ENCODE data around the gene C5AR2.
"Not testable (repeated sequence)": the region's sequence is repeated elsewhere in the genome, so short reads cannot be mapped to it uniquely, and the experiment has no call there.

The C5AR2 gene

DNA sequence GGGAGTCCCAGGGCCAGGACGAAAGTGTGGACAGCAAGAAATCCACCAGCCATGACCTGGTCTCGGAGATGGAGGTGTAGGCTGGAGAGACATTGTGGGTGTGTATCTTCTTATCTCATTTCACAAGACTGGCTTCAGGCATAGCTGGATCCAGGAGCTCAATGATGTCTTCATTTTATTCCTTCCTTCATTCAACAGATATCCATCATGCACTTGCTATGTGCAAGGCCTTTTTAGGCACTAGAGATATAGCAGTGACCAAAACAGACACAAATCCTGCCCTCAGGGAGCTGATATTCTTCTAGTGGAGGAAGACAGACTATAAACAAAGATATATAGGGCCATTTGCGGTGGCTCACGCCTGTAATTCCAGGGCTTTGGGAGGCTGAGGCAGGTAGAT is 9.8 kb downstream of the C5AR2 start:
- no peak overlapping the region for H3K27ac ChIP-seq
- TF ChIP-seq ZFX (IDR thresholded peaks at IDR 0.05) = no peak
- TF ChIP-seq, protein P1, sequence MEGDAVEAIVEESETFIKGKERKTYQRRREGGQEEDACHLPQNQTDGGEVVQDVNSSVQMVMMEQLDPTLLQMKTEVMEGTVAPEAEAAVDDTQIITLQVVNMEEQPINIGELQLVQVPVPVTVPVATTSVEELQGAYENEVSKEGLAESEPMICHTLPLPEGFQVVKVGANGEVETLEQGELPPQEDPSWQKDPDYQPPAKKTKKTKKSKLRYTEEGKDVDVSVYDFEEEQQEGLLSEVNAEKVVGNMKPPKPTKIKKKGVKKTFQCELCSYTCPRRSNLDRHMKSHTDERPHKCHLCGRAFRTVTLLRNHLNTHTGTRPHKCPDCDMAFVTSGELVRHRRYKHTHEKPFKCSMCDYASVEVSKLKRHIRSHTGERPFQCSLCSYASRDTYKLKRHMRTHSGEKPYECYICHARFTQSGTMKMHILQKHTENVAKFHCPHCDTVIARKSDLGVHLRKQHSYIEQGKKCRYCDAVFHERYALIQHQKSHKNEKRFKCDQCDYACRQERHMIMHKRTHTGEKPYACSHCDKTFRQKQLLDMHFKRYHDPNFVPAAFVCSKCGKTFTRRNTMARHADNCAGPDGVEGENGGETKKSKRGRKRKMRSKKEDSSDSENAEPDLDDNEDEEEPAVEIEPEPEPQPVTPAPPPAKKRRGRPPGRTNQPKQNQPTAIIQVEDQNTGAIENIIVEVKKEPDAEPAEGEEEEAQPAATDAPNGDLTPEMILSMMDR (conservative IDR thresholded peaks at IDR 0.05) = no peak

DNA sequence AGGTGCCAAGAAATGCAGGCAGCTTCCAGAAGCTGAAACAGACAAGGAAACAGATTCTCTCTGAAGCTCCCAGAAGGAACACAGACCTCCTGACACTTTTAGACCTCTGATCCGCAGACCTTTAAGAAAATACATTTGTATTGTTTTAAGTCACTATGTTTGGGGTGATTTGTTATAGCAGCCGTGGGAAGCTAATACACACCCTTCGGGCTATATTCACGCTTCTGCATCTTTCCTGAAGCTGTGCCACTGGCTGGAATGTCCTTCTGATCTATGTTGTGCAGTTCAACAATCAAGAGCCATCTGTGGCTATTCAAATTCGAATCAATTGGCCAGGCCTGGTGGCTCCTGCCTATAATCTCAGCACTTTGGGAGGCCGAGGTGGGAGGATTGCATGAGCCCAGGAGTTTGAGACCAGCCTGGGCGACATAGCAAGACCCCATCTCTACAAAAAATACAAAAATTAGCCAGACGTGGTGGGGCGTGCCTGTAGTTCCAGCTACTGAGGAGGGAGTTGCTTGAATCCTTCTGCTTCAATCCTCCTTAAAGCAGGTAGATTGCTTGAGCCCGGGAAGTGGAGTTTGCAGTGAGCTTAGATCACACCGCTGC is 11.3 kb downstream of the C5AR2 start:
- H3K27ac ChIP-seq = no peak overlapping the region
- no peak for TF ChIP-seq ZFX (IDR thresholded peaks at IDR 0.05)
- TF ChIP-seq, protein P1 (conservative IDR thresholded peaks at IDR 0.05) = no peak

DNA sequence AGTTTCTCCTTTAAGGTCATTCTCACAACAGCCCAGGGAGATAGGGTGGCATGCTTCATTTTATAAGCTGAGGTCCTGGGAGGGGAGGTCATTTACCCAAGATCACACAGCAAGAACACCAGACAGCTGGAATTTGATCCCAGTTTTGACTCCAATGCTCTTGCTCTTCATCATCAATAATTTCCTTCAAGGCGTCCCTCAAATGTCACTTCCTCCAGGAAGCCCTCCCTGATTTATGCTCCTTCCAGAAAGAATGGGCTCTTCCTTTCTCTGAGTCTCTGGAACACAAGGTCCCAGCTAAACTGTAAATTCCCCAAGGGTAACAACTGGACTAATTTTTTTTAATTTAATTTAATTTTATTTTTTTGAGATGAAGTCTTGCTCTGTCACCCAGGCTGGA is 12.4 kb downstream of the C5AR2 start:
- no peak for TF ChIP-seq ZFX (IDR thresholded peaks at IDR 0.05)
- TF ChIP-seq, protein P1 (conservative IDR thresholded peaks at IDR 0.05) = no peak
- no peak overlapping the region for H3K27ac ChIP-seq

DNA sequence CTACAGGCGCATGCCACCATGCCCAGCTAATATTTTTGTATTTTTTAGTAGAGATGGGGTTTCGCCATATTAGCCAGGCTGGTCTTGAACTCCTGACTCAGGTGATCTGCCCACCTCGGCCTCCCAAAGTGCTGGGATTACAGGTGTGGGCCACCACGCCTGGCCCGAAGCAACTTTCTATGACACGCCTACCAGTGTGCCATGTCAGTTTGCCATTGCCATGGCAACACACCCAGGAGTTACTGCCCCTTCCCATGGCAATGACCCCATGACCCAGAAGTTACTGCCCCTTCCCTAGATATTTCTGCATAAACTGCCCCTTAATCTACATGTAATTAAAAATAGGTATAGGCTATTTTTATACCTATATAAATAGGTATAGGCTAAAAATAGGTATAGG is 14.0 kb downstream of the C5AR2 start:
- not testable (repeated sequence) for H3K27ac ChIP-seq

DNA sequence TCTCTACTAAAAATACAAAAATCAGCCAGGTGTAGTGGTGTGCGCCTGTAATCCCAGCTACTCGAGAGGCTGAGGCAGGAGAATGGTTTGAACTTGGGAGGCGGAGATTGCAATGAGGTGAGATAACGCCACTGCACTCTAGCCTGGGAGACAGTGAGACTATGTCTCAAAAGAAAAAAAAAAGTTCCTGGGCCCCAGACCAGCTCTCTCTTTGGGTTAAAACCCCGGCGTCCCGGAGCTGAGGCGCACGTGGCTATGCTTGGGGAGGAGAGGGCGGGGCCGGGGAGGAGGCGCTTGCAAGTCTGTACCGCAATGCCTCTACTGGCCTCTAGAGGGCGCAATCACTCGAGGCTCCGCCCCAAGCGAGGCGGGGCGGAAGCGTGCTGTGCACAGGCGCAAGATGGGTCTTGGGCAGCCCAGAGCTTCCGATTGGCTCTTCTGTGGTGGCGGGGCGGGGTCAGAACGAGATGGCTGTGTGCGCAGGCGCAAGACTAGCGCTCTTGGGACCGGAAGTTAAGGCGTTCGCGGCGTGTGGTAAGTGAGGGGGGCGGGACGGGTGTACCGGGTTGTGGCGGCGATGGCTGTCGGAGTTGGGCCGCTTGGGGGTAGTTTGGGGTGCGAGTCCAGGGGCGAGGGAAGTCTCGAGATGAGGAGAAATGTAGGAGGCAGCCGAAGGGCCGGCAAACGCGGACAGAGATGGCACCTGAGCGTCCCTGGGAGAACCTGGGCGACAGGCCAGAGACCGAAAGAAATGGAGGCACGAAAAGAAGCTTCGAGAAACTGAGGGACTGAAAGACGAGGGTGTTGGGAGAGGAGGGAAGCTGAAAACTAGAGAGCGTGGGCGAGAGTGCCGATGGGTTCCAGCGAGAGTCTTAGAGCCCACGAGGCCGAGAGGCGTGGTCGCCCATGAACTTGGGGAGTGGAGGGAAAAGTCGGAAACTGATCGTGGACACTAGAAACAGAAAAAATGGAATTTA is 17.1 kb downstream of the C5AR2 start, which contains the start of gene DHX34:
TSS of gene DHX34 (plus strand) at position 497 of the 977 bp plus-strand sequence. CDS start 3,716 bp downstream, outside the sequence.
- peak within 1 kb of the TSS; percentile 82 for H3K27ac ChIP-seq
- TF ChIP-seq, protein P1 (conservative IDR thresholded peaks at IDR 0.05) = peak; percentile 90
- TF ChIP-seq ZFX (IDR thresholded peaks at IDR 0.05) = no peak

DNA sequence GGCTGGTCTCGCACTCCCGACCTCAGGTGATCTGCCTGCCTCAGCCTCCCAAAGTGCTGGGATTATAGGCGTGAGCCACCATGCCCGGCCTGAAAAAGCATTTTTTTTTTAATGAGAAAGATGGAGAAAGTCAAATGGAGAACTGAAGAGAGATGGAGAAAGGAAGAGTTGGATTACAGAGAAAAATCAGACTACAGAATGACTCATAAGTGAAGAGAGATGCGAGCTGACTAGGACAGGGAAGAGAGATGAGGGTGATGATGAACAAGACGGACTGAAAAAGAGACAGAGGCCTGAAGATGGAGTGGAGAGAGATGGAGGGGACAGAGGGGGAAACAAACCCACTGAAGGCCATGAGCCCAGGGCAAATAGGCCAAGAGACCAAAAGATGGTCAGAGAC is 18.7 kb downstream of the C5AR2 start:
- TF ChIP-seq, protein P1 (conservative IDR thresholded peaks at IDR 0.05) = no peak
- TF ChIP-seq ZFX (IDR thresholded peaks at IDR 0.05) = no peak
- no peak overlapping the region for H3K27ac ChIP-seq

DNA sequence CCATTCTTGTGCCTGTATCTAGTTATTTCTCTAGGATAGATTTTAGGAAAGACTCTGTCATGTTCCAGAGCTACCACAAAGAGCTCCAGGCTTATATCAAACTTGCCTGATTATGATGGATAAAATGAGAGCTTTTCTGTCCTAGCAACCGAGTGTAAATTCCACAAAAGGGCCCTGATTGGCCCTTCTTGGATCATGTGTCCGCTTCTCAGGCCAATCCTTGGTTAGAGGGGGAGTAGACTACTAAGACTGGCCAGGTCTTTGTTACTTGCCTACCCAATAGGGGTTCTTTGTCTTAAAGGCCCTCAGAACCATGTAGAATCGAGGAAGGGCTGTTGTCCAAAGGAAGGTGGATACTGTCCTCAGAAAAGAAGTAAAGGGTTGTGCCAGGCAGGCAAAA is 19.6 kb downstream of the C5AR2 start:
- no peak for TF ChIP-seq ZFX (IDR thresholded peaks at IDR 0.05)
- TF ChIP-seq, protein P1 (conservative IDR thresholded peaks at IDR 0.05) = no peak
- H3K27ac ChIP-seq = no peak overlapping the region
